ENCODE measurements around the gene ANXA4. TPM values are rescaled to one million over a fixed set of nuclear protein-coding genes. Genes with fewer than 3 reads are reported as not detected.
A peak's percentile ranks its signal among the peaks of the same experiment; 100 is the strongest.

The ANXA4 gene
- total RNA-seq, 1 donor from 2014 or later, result 6.6 TPM

- H3K4me3 Mint-ChIP-seq, result no peak overlapping the region
- no peaks in the 10 kb centered on the region for H3K9me3 Mint-ChIP-seq
- DNase-seq (ENCODE audit: low read depth, low spot score), result no peak
- peak; percentile 50 for TF ChIP-seq CTCF (conservative IDR thresholded peaks at IDR 0.05)
- no peaks in the 10 kb centered on the region for H3K36me3 Mint-ChIP-seq (ENCODE audit: low read depth)
- peaks cover 8% of the 10 kb centered on the region for H3K27me3 Mint-ChIP-seq (ENCODE audit: low read depth)
- H3K27ac Mint-ChIP-seq (ENCODE audit: unreplicated experiment), result no peak overlapping the region
- H3K4me1 Mint-ChIP-seq, result peaks cover 10% of the 10 kb centered on the region
Measured at GRCh38 chr2:69720404-69720803, 21.5 kb upstream of the ANXA4 start.

GRCh38 chr2:69721022-69721421 lies 20.9 kb upstream of the ANXA4 start:
- H3K27ac Mint-ChIP-seq (ENCODE audit: unreplicated experiment), result no peak overlapping the region
- no peak for TF ChIP-seq CTCF (conservative IDR thresholded peaks at IDR 0.05)
- DNase-seq (ENCODE audit: low read depth, low spot score), result no peak
- no peak overlapping the region for H3K4me3 Mint-ChIP-seq
- H3K9me3 Mint-ChIP-seq, result no peaks in the 10 kb centered on the region
- peaks cover 10% of the 10 kb centered on the region for H3K4me1 Mint-ChIP-seq
- H3K36me3 Mint-ChIP-seq (ENCODE audit: low read depth), result no peaks in the 10 kb centered on the region
- peaks cover 8% of the 10 kb centered on the region for H3K27me3 Mint-ChIP-seq (ENCODE audit: low read depth)

GRCh38 chr2:69723791-69724190 lies 18.1 kb upstream of the ANXA4 start:
- H3K9me3 Mint-ChIP-seq, result no peaks in the 10 kb centered on the region
- H3K36me3 Mint-ChIP-seq (ENCODE audit: low read depth), result no peaks in the 10 kb centered on the region

GRCh38 chr2:69724540-69725159 lies 17.3 kb upstream of the ANXA4 start:
- Mint-ChIP-seq H3K27me3 (ENCODE audit: low read depth) (peaks cover 2% of the 10 kb centered on the region), H3K4me1 (peaks cover 6% of the 10 kb centered on the region), H3K36me3 (ENCODE audit: low read depth) (no peaks in the 10 kb centered on the region), H3K9me3 (no peaks in the 10 kb centered on the region), H3K27ac (ENCODE audit: unreplicated experiment) (no peak overlapping the region), H3K4me3 (peak overlapping the region; percentile 32)
- DNase-seq (ENCODE audit: low read depth, low spot score), result peak; percentile 97
- peak; percentile 97 for TF ChIP-seq CTCF (conservative IDR thresholded peaks at IDR 0.05)

More at GRCh38 chr2:69723791-69724190, 18.1 kb upstream of the ANXA4 start:
- Mint-ChIP-seq H3K27me3 (ENCODE audit: low read depth) (peaks cover 2% of the 10 kb centered on the region), H3K27ac (ENCODE audit: unreplicated experiment) (no peak overlapping the region), H3K4me1 (peaks cover 6% of the 10 kb centered on the region), H3K4me3 (no peak overlapping the region)
- no peak for TF ChIP-seq CTCF (conservative IDR thresholded peaks at IDR 0.05)
- no peak for DNase-seq (ENCODE audit: low read depth, low spot score)

- no peak overlapping the region for H3K4me3 Mint-ChIP-seq
- peaks cover 6% of the 10 kb centered on the region for H3K4me1 Mint-ChIP-seq
- H3K27me3 Mint-ChIP-seq (ENCODE audit: low read depth), result peaks cover 2% of the 10 kb centered on the region
- no peak overlapping the region for H3K27ac Mint-ChIP-seq (ENCODE audit: unreplicated experiment)
- no peaks in the 10 kb centered on the region for H3K9me3 Mint-ChIP-seq
- no peak for DNase-seq (ENCODE audit: low read depth, low spot score)
- TF ChIP-seq CTCF (conservative IDR thresholded peaks at IDR 0.05), result no peak
- H3K36me3 Mint-ChIP-seq (ENCODE audit: low read depth), result no peaks in the 10 kb centered on the region
Measured at GRCh38 chr2:69725706-69726360, 16.1 kb upstream of the ANXA4 start.

All from neural crest cell (in vitro differentiated cells).